CD8-positive, alpha-beta memory T cell (primary cell): ENCODE measurements around the gene CHMP3. TPM values are rescaled to one million over a fixed set of nuclear protein-coding genes. Genes with fewer than 3 reads are reported as not detected.
"Not testable (repeated sequence)": the region's sequence is repeated elsewhere in the genome, so short reads cannot be mapped to it uniquely, and the experiment has no call there.

Experiments
- CTCF ChIA-PET: fragments of 350-600 bp; sonication (Branson Sonifier 250); formaldehyde crosslinking; loops from one replicate; lab custom pipeline; 2021; ENCODE audit warnings: antibody characterized with exemption; lab: Charles Lee
- POLR2A ChIA-PET: fragments of 350-600 bp; sonication (Branson Sonifier 250); formaldehyde crosslinking; loops from one replicate; lab custom pipeline; 2021; ENCODE audit warnings: antibody characterized with exemption; lab: Charles Lee
- DNase-seq, 5 donors: peaks; one replicate each; pipeline versions ENCODE4 v3.0.0 to v3.0.0-alpha.2; 2020 to 2022; ENCODE audit warnings: mixed read lengths in 1 of 5
- H3K27ac ChIP-seq: one replicate; pipeline ENCODE4 v1.7.0; 2013; ENCODE audit warnings: low read depth, mild to moderate bottlenecking, low read length, moderate library complexity
- H3K27me3 ChIP-seq: 2 replicates; pipeline ENCODE4 v1.7.0; 2013; ENCODE audit warnings: low read length, mild to moderate bottlenecking; ENCODE audit not compliant: insufficient read depth, poor library complexity, severe bottlenecking
- H3K36me3 ChIP-seq: 2 replicates; pipeline ENCODE4 v1.7.0; 2013; ENCODE audit warnings: mild to moderate bottlenecking, low read length, moderate library complexity; ENCODE audit not compliant: insufficient read depth
- H3K4me1 ChIP-seq: 2 replicates; pipeline ENCODE4 v1.7.0; 2013; ENCODE audit warnings: mild to moderate bottlenecking, low read length, moderate library complexity; ENCODE audit not compliant: insufficient read depth
- H3K4me3 ChIP-seq: 2 replicates; pipeline ENCODE4 v1.7.0; 2013; ENCODE audit warnings: mild to moderate bottlenecking, low read length
- H3K9me3 ChIP-seq: 2 replicates; pipeline ENCODE4 v1.7.0; 2013; ENCODE audit warnings: mild to moderate bottlenecking, low read length
- H3K27ac Mint-ChIP-seq, 8 donors: one replicate each; pipeline ENCODE4 v1.8.0; 2020 to 2021; ENCODE audit warnings: mixed read lengths in 8 of 8, mild to moderate bottlenecking in 6 of 8, inconsistent platforms in 3 of 8, moderate library complexity in 3 of 8
- H3K27me3 Mint-ChIP-seq, 2 donors: one replicate each; pipeline ENCODE4 v1.8.0; 2020 to 2021; ENCODE audit warnings: mixed read lengths in 2 of 2, mild to moderate bottlenecking in 1 of 2, moderate library complexity in 1 of 2
- H3K36me3 Mint-ChIP-seq, 3 donors: one replicate each; pipeline ENCODE4 v1.8.0; 2020 to 2021; ENCODE audit warnings: mixed read lengths in 3 of 3, inconsistent platforms in 1 of 3, mild to moderate bottlenecking in 1 of 3
- H3K4me1 Mint-ChIP-seq, 3 donors: one replicate each; pipeline ENCODE4 v1.8.0; 2020 to 2021; ENCODE audit warnings: mixed read lengths in 3 of 3, inconsistent platforms in 1 of 3, mild to moderate bottlenecking in 1 of 3
- H3K4me3 Mint-ChIP-seq, 7 donors: one replicate each; pipeline ENCODE4 v1.8.0; 2020 to 2021; ENCODE audit warnings: mixed read lengths in 7 of 7, mild to moderate bottlenecking in 6 of 7, moderate library complexity in 4 of 7, inconsistent platforms in 2 of 7
- H3K9me3 Mint-ChIP-seq, 5 donors: one replicate each; pipeline ENCODE4 v1.8.0; 2020 to 2022; ENCODE audit warnings: mixed read lengths in 5 of 5, mild to moderate bottlenecking in 3 of 5, moderate library complexity in 2 of 5, inconsistent platforms in 1 of 5
- polyA plus RNA-seq: library from polyadenylated mRNA; unstranded; fragments of 300-500 nt; fragmentation: Illumina TruSeq; gene quantifications from one replicate; pipeline ENCODE4 v1.2.3, GENCODE V29; 2021
- total RNA-seq, 2 experiments: library from RNA; stranded (reverse); gene quantifications; one replicate each; pipeline ENCODE4 v1.2.3, GENCODE V29; 2021

Gene CHMP3
- total and polyA plus RNA-seq, 3 experiments from 2014 or later = 51.7 to 70.1 (median 58.9) TPM

DNA sequence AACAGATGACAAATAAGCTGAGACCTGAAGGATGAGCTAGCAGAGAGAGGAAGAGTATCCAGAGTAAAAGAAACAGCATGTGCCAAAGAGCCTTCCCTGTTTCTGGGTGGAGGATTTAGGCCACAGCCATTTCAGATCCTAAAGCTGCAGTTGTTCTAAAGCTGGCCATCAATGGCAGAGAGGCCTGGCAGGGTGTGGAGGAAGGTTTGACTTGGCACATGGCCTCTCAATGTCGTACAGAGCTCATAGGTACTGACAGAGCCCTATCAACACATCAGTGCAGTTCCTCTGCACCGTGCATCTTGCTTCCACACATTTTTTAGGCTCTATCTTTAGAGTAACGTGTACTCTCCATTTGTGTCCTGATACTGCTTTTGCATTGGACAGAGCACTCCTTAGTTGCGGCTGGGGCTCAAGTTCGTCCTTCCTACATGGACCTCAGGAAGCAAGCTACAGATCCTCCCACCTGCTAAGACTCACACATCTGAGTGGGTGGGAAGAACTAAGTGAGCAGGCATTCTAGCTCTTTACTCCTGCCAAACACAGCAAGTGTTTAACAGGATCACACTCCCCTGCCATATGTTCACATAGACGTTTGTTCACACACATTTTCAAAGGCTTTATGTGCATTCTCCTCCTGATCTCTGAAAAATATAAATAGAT is 3.0 kb upstream of the CHMP3 start:
- no peaks in the 10 kb centered on the region for H3K27me3 ChIP-seq
- no peak for DNase-seq
- ChIA-PET CTCF (no interaction called here), POLR2A (interaction anchor here (0.6 kb wide), 1 partner anchor 13 kb away, joined by 3 read pairs; no protein-coding TSS in a partner anchor)
- no peaks in the 10 kb centered on the region for H3K9me3 Mint-ChIP-seq
- peaks cover 20% of the 10 kb centered on the region for H3K4me1 ChIP-seq
- H3K27ac ChIP-seq = no peak overlapping the region
- H3K4me3 ChIP-seq = no peak overlapping the region
- peaks cover 0 to 11% (median 0%) of the 10 kb centered on the region in 3 donors for H3K36me3 Mint-ChIP-seq
- H3K4me3 Mint-ChIP-seq = no peak overlapping the region
- peaks cover 1 to 31% of the 10 kb centered on the region in 2 donors for H3K27me3 Mint-ChIP-seq
- H3K27ac Mint-ChIP-seq = peak overlapping the region in 2 of 8 donors; percentile 23 to 74
- no peaks in the 10 kb centered on the region for H3K36me3 ChIP-seq
- H3K4me1 Mint-ChIP-seq = peaks cover 26 to 27% (median 26%) of the 10 kb centered on the region in 3 donors
- H3K9me3 ChIP-seq = no peaks in the 10 kb centered on the region

DNA sequence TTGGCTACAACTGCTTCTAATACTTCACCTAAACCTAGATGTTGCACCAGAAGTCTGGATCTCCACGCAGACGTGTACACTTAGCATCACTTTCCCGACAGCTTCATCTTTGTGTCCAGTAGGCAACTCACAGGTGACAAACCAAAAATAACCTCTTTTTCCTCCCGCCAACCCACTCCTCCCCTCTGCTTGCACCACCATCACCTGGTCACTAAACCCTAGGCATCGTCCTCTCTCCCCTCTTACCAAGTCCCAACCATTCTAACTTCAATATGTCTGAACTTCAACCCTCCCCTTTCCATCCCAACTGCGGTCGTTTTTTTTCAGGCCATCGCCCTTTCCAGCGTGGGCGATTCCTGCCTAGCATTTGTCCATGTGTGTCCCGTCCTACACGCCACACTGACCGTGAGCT is 413 bp upstream of the CHMP3 start:
- Mint-ChIP-seq H3K4me3 (peak overlapping the region; percentile 92 to 98 (median 98)), H3K27ac (peak overlapping the region; percentile 94 to 99 (median 99)), H3K4me1 (peaks cover 36 to 43% (median 37%) of the 10 kb centered on the region in 3 donors), H3K36me3 (peaks cover 0 to 12% (median 5%) of the 10 kb centered on the region in 3 donors), H3K27me3 (peaks cover 1 to 25% of the 10 kb centered on the region in 2 donors), H3K9me3 (no peaks in the 10 kb centered on the region)
- peak overlapping the region; percentile 99 for H3K27ac ChIP-seq
- H3K4me3 ChIP-seq = peak overlapping the region; percentile 88
- no peaks in the 10 kb centered on the region for H3K36me3 ChIP-seq
- H3K4me1 ChIP-seq = peaks cover 33% of the 10 kb centered on the region
- POLR2A ChIA-PET = interaction anchor here (1.5 to 2.8 kb wide), 4 partner anchors 11 to 122 kb away, joined by 6 to 11 read pairs (median 9); partner anchors contain the start of gene KDM3A
- no peak for DNase-seq
- no peaks in the 10 kb centered on the region for H3K9me3 ChIP-seq
- H3K27me3 ChIP-seq = no peaks in the 10 kb centered on the region
- CTCF ChIA-PET = interaction anchor here (0.6 kb wide), 1 partner anchor 1515 kb away, joined by 3 read pairs; no protein-coding TSS in a partner anchor

DNA sequence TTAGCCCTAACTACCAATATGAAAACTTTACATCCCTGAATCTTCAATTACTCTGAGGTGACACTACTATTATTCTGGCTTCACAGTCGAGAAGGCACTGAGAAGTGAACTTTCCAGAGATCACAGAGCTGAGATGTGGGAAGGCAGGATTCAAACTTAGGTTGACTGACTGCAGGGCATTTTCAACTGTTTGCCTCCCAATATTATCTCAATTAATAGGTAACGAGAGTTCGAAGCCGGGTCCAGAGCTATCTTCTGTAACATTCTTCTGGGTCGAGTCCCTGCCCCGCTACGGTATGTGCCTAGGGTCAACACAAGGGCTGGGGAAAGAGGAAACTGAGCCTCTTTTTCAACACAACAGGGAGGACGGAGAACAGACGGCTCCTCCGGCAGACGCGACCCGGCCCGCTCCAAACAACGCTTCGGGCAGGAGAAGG is 740 bp downstream of the CHMP3 start:
- ChIA-PET POLR2A (interaction anchor here (0.7 to 2.8 kb wide), 7 partner anchors 9 to 235 kb away, joined by 3 to 11 read pairs (median 6); partner anchors contain the start of gene KDM3A), CTCF (interaction anchor here (0.8 to 1.3 kb wide), 3 partner anchors 12 to 59 kb away, joined by 3 to 4 read pairs (median 3); no protein-coding TSS in a partner anchor)
- H3K27ac ChIP-seq = peak overlapping the region; percentile 99
- H3K36me3 ChIP-seq = no peaks in the 10 kb centered on the region
- Mint-ChIP-seq H3K4me1 (peaks cover 36 to 43% (median 37%) of the 10 kb centered on the region in 3 donors), H3K4me3 (peak overlapping the region; percentile 92 to 98 (median 98)), H3K27me3 (peaks cover 1 to 20% of the 10 kb centered on the region in 2 donors), H3K27ac (peak overlapping the region; percentile 94 to 99 (median 99)), H3K9me3 (no peaks in the 10 kb centered on the region), H3K36me3 (peaks cover 0 to 16% (median 5%) of the 10 kb centered on the region in 3 donors)
- peaks cover 39% of the 10 kb centered on the region for H3K4me1 ChIP-seq
- H3K9me3 ChIP-seq = no peaks in the 10 kb centered on the region
- DNase-seq = no peak
- H3K4me3 ChIP-seq = peak overlapping the region; percentile 88
- H3K27me3 ChIP-seq = no peaks in the 10 kb centered on the region

DNA sequence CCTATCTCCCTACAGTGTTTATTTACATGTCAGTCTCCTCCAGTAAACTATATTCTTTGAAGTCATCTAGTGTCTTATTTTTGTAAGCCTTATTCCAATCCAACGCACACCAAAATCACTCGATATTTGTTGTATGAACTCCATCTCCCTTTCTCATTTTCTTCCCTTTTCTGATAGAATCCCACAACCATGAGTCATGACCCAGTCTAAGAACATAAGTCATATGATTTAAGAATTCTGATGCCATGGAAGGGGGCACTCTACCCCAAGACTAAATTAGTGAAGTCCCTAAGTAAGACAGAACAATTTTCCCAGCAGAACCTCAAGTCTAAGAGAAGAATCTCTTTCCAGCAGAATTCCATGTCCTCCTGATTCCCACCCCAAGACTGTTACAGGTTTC is 5.4 kb downstream of the CHMP3 start:
- no peak overlapping the region for H3K27ac Mint-ChIP-seq
- H3K27me3 ChIP-seq = no peaks in the 10 kb centered on the region
- peaks cover 0 to 15% (median 5%) of the 10 kb centered on the region in 3 donors for H3K36me3 Mint-ChIP-seq
- peaks cover 49 to 52% (median 49%) of the 10 kb centered on the region in 3 donors for H3K4me1 Mint-ChIP-seq
- H3K27me3 Mint-ChIP-seq = no peaks in the 10 kb centered on the region
- no peaks in the 10 kb centered on the region for H3K9me3 ChIP-seq
- H3K9me3 Mint-ChIP-seq = no peaks in the 10 kb centered on the region
- ChIA-PET POLR2A (no interaction called here), CTCF (no interaction called here)
- H3K27ac ChIP-seq = no peak overlapping the region
- H3K4me3 Mint-ChIP-seq = no peak overlapping the region
- H3K4me3 ChIP-seq = no peak overlapping the region
- peaks cover 52% of the 10 kb centered on the region for H3K4me1 ChIP-seq
- DNase-seq = no peak
- H3K36me3 ChIP-seq = no peaks in the 10 kb centered on the region

GRCh38 chr2:86556508-86556907 is 6.7 kb downstream of the CHMP3 start:
- Histone ChIP-seq H3K4me3 (no peak overlapping the region), H3K27ac (no peak overlapping the region), H3K9me3 (no peaks in the 10 kb centered on the region), H3K36me3 (no peaks in the 10 kb centered on the region), H3K4me1 (peaks cover 54% of the 10 kb centered on the region), H3K27me3 (no peaks in the 10 kb centered on the region)
- Mint-ChIP-seq H3K36me3 (peaks cover 0 to 9% (median 5%) of the 10 kb centered on the region in 3 donors), H3K27ac (no peak overlapping the region), H3K27me3 (no peaks in the 10 kb centered on the region), H3K4me1 (peaks cover 49 to 53% (median 50%) of the 10 kb centered on the region in 3 donors), H3K9me3 (no peaks in the 10 kb centered on the region), H3K4me3 (no peak overlapping the region)
- no peak for DNase-seq
- CTCF ChIA-PET = no interaction called here
- POLR2A ChIA-PET = no interaction called here

GRCh38 chr2:86552889-86553288 is 10.4 kb downstream of the CHMP3 start:
- H3K27me3 ChIP-seq = no peaks in the 10 kb centered on the region
- H3K27ac ChIP-seq = no peak overlapping the region
- Mint-ChIP-seq H3K4me3 (peak overlapping the region; percentile 15 to 88 (median 81)), H3K4me1 (peaks cover 32 to 45% (median 44%) of the 10 kb centered on the region in 3 donors), H3K9me3 (no peaks in the 10 kb centered on the region), H3K27ac (peak overlapping the region; percentile 20 to 95 (median 82)), H3K27me3 (no peaks in the 10 kb centered on the region), H3K36me3 (peaks cover 4 to 13% (median 7%) of the 10 kb centered on the region in 3 donors)
- H3K4me1 ChIP-seq = peaks cover 36% of the 10 kb centered on the region
- ChIA-PET POLR2A (interaction anchor here (0.6 to 1.5 kb wide), 3 partner anchors 10 to 273 kb away, joined by 3 to 6 read pairs (median 3); partner anchors contain the start of gene CHMP3), CTCF (interaction anchor here (1.0 kb wide), 1 partner anchor 11 kb away, joined by 3 read pairs; no protein-coding TSS in a partner anchor)
- peak in 2 of 5 donors; percentile 47 to 73 for DNase-seq
- H3K9me3 ChIP-seq = no peaks in the 10 kb centered on the region
- peak overlapping the region; percentile 20 for H3K4me3 ChIP-seq
- H3K36me3 ChIP-seq = no peaks in the 10 kb centered on the region

- H3K27ac ChIP-seq, H3K9me3 Mint-ChIP-seq, H3K27me3 ChIP-seq, POLR2A ChIA-PET, DNase-seq, H3K36me3 ChIP-seq, H3K4me3 ChIP-seq, H3K4me3 Mint-ChIP-seq, H3K9me3 ChIP-seq, H3K27me3 Mint-ChIP-seq: not testable (repeated sequence)
- CTCF ChIA-PET = interaction anchor here (1.2 to 1.6 kb wide), 2 partner anchors 11 to 29 kb away, joined by 3 read pairs; no protein-coding TSS in a partner anchor
- peak overlapping the region in 1 of 8 donors; percentile 57 for H3K27ac Mint-ChIP-seq
- H3K4me1 Mint-ChIP-seq = peaks cover 37 to 47% (median 45%) of the 10 kb centered on the region in 3 donors
- H3K4me1 ChIP-seq = peaks cover 22% of the 10 kb centered on the region
- peaks cover 16 to 28% (median 21%) of the 10 kb centered on the region in 3 donors for H3K36me3 Mint-ChIP-seq
These were observed 13.1 kb downstream of the CHMP3 start for GRCh38 chr2:86549963-86550725.
